ENCODE data around the gene CHST11.

The CHST11 gene

GRCh38 chr12:104588047-104588920 is 131.5 kb downstream of the CHST11 start:
- no peak for DNase-seq

- no peak for DNase-seq
Measured at GRCh38 chr12:104588921-104589590, 132.3 kb downstream of the CHST11 start.

GRCh38 chr12:104590022-104590421 is 133.3 kb downstream of the CHST11 start:
- no peak for DNase-seq

- DNase-seq: no peak
Measured at GRCh38 chr12:104591257-104591885, 134.6 kb downstream of the CHST11 start.

- no peak for DNase-seq
Measured at GRCh38 chr12:104593482-104593881, 136.7 kb downstream of the CHST11 start.

- DNase-seq: no peak
Measured at GRCh38 chr12:104596134-104596799, 139.5 kb downstream of the CHST11 start.

- no peak for DNase-seq
Measured at GRCh38 chr12:104596898-104597843, 140.4 kb downstream of the CHST11 start.

GRCh38 chr12:104598342-104599271 is 141.9 kb downstream of the CHST11 start:
- DNase-seq: no peak

GRCh38 chr12:104599272-104600035 is 142.7 kb downstream of the CHST11 start:
- DNase-seq: no peak

GRCh38 chr12:104600036-104600712 is 143.4 kb downstream of the CHST11 start:
- DNase-seq: no peak

GRCh38 chr12:104600790-104601739 is 144.3 kb downstream of the CHST11 start:
- no peak for DNase-seq

- no peak for DNase-seq
Measured at GRCh38 chr12:104602406-104602805, 145.7 kb downstream of the CHST11 start.

GRCh38 chr12:104602896-104603295 is 146.1 kb downstream of the CHST11 start:
- DNase-seq: no peak

GRCh38 chr12:104603545-104603973 is 146.8 kb downstream of the CHST11 start:
- no peak for DNase-seq

GRCh38 chr12:104604070-104604994 is 147.6 kb downstream of the CHST11 start:
- DNase-seq: peak; percentile 56

GRCh38 chr12:104604995-104605675 is 148.4 kb downstream of the CHST11 start:
- DNase-seq: no peak
